H1 (cell line): ENCODE results near the gene TRMT44. TPM values are rescaled to one million over a fixed set of nuclear protein-coding genes. Genes with fewer than 3 reads are reported as not detected.

Experiments used
- BACH1 ChIP-seq: IDR thresholded peaks from 2 replicates; pipeline ENCODE4 v1.6.1; 2012; ENCODE audit warnings: low read length, improper control_type of control experiment
- CHD7 ChIP-seq: fragments of 300-600 bp; sonication (generic); IDR thresholded peaks from 2 replicates; pipeline ENCODE4 v1.7.1; 2012; ENCODE audit warnings: low read length, moderate library complexity, mild to moderate bottlenecking, inconsistent platforms; ENCODE audit not compliant: insufficient replicate concordance
- polyA plus RNA-seq, 7 experiments: library from polyadenylated mRNA; depleted of rRNA in 3 of 7; stranded (reverse) in 5 of 7; unstranded in 2 of 7; fragments of >200 nt in 5 of 7; fragments of 200-250 nt in 2 of 7; gene quantifications; 1 replicate in 5 of 7; 2 replicates in 1 of 7; 4 replicates in 1 of 7; pipeline versions ENCODE4 v1.2.1 to v1.2.3, GENCODE V29; 2011 to 2013; ENCODE audit warnings: missing spikeins in 2 of 7, mixed read lengths in 2 of 7
- total RNA-seq: library from RNA; stranded (reverse); fragmentation: NEBNext Ultra II Directional; extraction: Animal tissue kit (Norgen Biotek cat#: 25700); gene quantifications from 2 replicates; pipeline ENCODE4 v1.2.1, GENCODE V29; 2021

TRMT44 gene
- total and polyA plus RNA-seq, 2 of the 8 experiments (the other 6 are each of a cell fraction or from before 2014, with no cell fraction given) = 8.6 to 23.9 TPM

GRCh38 chr4:8493484-8493883, 52.9 kb downstream of the TRMT44 start (continued):
- TF ChIP-seq CHD7 (no peak), BACH1 (no peak)
